Kidney tubule cell (primary cell): ENCODE measurements around the gene PLXNA2.
A peak's percentile ranks its signal among the peaks of the same experiment; 100 is the strongest.

Experiments
- DNase-seq: peaks from one replicate; pipeline ENCODE4 v3.0.0-alpha.2; 2018; ENCODE audit warnings: low spot score

Gene PLXNA2

GRCh38 chr1:208182880-208183645 lies 61.1 kb downstream of the PLXNA2 start:
- no peak for DNase-seq

- DNase-seq: no peak
These were observed 62.8 kb downstream of the PLXNA2 start for GRCh38 chr1:208181364-208181763.

- no peak for DNase-seq
These were observed 63.8 kb downstream of the PLXNA2 start for GRCh38 chr1:208180421-208180820.

- DNase-seq: no peak
These were observed 64.2 kb downstream of the PLXNA2 start for GRCh38 chr1:208179961-208180409.

- DNase-seq: peak; percentile 23
These were observed 64.8 kb downstream of the PLXNA2 start for GRCh38 chr1:208179263-208179816.

GRCh38 chr1:208178091-208178529 lies 66.1 kb downstream of the PLXNA2 start:
- DNase-seq: peak; percentile 22

GRCh38 chr1:208177656-208178055 lies 66.5 kb downstream of the PLXNA2 start:
- peak; percentile 46 for DNase-seq

GRCh38 chr1:208176649-208177048 lies 67.5 kb downstream of the PLXNA2 start:
- DNase-seq: peak; percentile 16

GRCh38 chr1:208175508-208175895 lies 68.7 kb downstream of the PLXNA2 start:
- DNase-seq: no peak

- DNase-seq: peak; percentile 77
These were observed 69.3 kb downstream of the PLXNA2 start for GRCh38 chr1:208174731-208175507.

- DNase-seq: no peak
These were observed 70.0 kb downstream of the PLXNA2 start for GRCh38 chr1:208174200-208174599.

GRCh38 chr1:208173749-208174148 lies 70.4 kb downstream of the PLXNA2 start:
- no peak for DNase-seq

- DNase-seq: peak; percentile 66
These were observed 71.6 kb downstream of the PLXNA2 start for GRCh38 chr1:208172423-208173145.

GRCh38 chr1:208171616-208172422 lies 72.4 kb downstream of the PLXNA2 start:
- DNase-seq: no peak

GRCh38 chr1:208170252-208170651 lies 73.9 kb downstream of the PLXNA2 start:
- DNase-seq: peak; percentile 45

- DNase-seq: no peak
These were observed 74.9 kb downstream of the PLXNA2 start for GRCh38 chr1:208169081-208169879.

- no peak for DNase-seq
These were observed 76.8 kb downstream of the PLXNA2 start for GRCh38 chr1:208167261-208167869.

- DNase-seq: peak; percentile 26
These were observed 77.6 kb downstream of the PLXNA2 start for GRCh38 chr1:208166340-208167138.

- DNase-seq: no peak
These were observed 78.5 kb downstream of the PLXNA2 start for GRCh38 chr1:208165659-208166058.
